ENCODE data around the gene PLA2G1B. TPM values are rescaled to one million over a fixed set of nuclear protein-coding genes. Genes with fewer than 3 reads are reported as not detected.

PLA2G1B gene
- polyA plus RNA-seq, 1 donor (not counting 4 experiments of a cell fraction or from before 2014, with no cell fraction given): not detected

GRCh38 chr12:120361506-120362208, 34.1 kb upstream of the PLA2G1B start:
- no peak overlapping the region for H3K9ac ChIP-seq (ENCODE audit: control insufficient read depth, extremely low read depth, insufficient read depth, low read length)
- H3K27ac ChIP-seq (ENCODE audit: control insufficient read depth, insufficient read depth, low read length): no peak overlapping the region
- H4K20me1 ChIP-seq (ENCODE audit: control insufficient read depth, extremely low read depth, insufficient read depth, low read length): no peaks in the 10 kb centered on the region
- no peaks in the 10 kb centered on the region for H3K9me1 ChIP-seq (ENCODE audit: control insufficient read depth, extremely low read depth, insufficient read depth, low read length)
- no peak for FAIRE-seq
- H3K27me3 ChIP-seq (ENCODE audit: control insufficient read depth, extremely low read depth, insufficient read depth, low read length): peaks cover 39% of the 10 kb centered on the region
- no peaks in the 10 kb centered on the region for H3K36me3 ChIP-seq (ENCODE audit: control insufficient read depth in 2 of 2, extremely low read depth in 1 of 2, insufficient read depth in 2 of 2, low read length in 2 of 2)
- TF ChIP-seq CTCF (optimal IDR thresholded peaks at IDR 0.05 in 1 of 3, IDR thresholded peaks at IDR 0.05 in 1 of 3, conservative IDR thresholded peaks at IDR 0.05 in 1 of 3; ENCODE audit: extremely low read depth in 1 of 3, insufficient read depth in 2 of 3, low read length in 3 of 3): no peak
- no peak for TF ChIP-seq EZH2 (IDR thresholded peaks at IDR 0.05; ENCODE audit: low read length)
- no peak for DNase-seq (ENCODE audit: low read depth, low spot score)
- H3K4me2 ChIP-seq (ENCODE audit: control insufficient read depth, extremely low read depth, insufficient read depth, low read depth, low read length): no peak overlapping the region
- no peak overlapping the region for H2AFZ ChIP-seq (ENCODE audit: control insufficient read depth, low read length)
- peaks cover 2% of the 10 kb centered on the region for H3K4me1 ChIP-seq (ENCODE audit: control insufficient read depth, extremely low read depth, insufficient read depth, low read length)
- H3K79me2 ChIP-seq (ENCODE audit: control insufficient read depth, insufficient read depth, low read length): no peaks in the 10 kb centered on the region
- H3K9me3 ChIP-seq (ENCODE audit: control insufficient read depth, low read depth, low read length): no peaks in the 10 kb centered on the region
- dilution Hi-C loops (cut with MboI; ENCODE audit: extremely low pct_ligation_motif_present, low sequenced_read_pairs): no loop called here
- H3K4me3 ChIP-seq (ENCODE audit: control insufficient read depth in 2 of 3, extremely low read depth in 1 of 3, insufficient read depth in 2 of 3, low read depth in 1 of 3, low read length in 3 of 3): no peak overlapping the region

- no peak for DNase-seq (ENCODE audit: low read depth, low spot score)
- TF ChIP-seq CTCF (optimal IDR thresholded peaks at IDR 0.05 in 1 of 3, IDR thresholded peaks at IDR 0.05 in 1 of 3, conservative IDR thresholded peaks at IDR 0.05 in 1 of 3; ENCODE audit: extremely low read depth in 1 of 3, insufficient read depth in 2 of 3, low read length in 3 of 3) (no peak), EZH2 (IDR thresholded peaks at IDR 0.05; ENCODE audit: low read length) (no peak)
- Histone ChIP-seq H4K20me1 (ENCODE audit: control insufficient read depth, extremely low read depth, insufficient read depth, low read length) (no peaks in the 10 kb centered on the region), H3K9ac (ENCODE audit: control insufficient read depth, extremely low read depth, insufficient read depth, low read length) (no peak overlapping the region), H3K79me2 (ENCODE audit: control insufficient read depth, insufficient read depth, low read length) (no peaks in the 10 kb centered on the region), H3K27me3 (ENCODE audit: control insufficient read depth, extremely low read depth, insufficient read depth, low read length) (peaks cover 32% of the 10 kb centered on the region), H3K4me2 (ENCODE audit: control insufficient read depth, extremely low read depth, insufficient read depth, low read depth, low read length) (no peak overlapping the region), H3K27ac (ENCODE audit: control insufficient read depth, insufficient read depth, low read length) (no peak overlapping the region), H2AFZ (ENCODE audit: control insufficient read depth, low read length) (no peak overlapping the region), H3K36me3 (ENCODE audit: control insufficient read depth in 2 of 2, extremely low read depth in 1 of 2, insufficient read depth in 2 of 2, low read length in 2 of 2) (no peaks in the 10 kb centered on the region), H3K4me3 (ENCODE audit: control insufficient read depth in 2 of 3, extremely low read depth in 1 of 3, insufficient read depth in 2 of 3, low read depth in 1 of 3, low read length in 3 of 3) (no peak overlapping the region), H3K9me3 (ENCODE audit: control insufficient read depth, low read depth, low read length) (no peaks in the 10 kb centered on the region), H3K9me1 (ENCODE audit: control insufficient read depth, extremely low read depth, insufficient read depth, low read length) (no peaks in the 10 kb centered on the region), H3K4me1 (ENCODE audit: control insufficient read depth, extremely low read depth, insufficient read depth, low read length) (peaks cover 3% of the 10 kb centered on the region)
- dilution Hi-C loops (cut with MboI; ENCODE audit: extremely low pct_ligation_motif_present, low sequenced_read_pairs): no loop called here
- no peak for FAIRE-seq
Measured at GRCh38 chr12:120359128-120359527, 31.5 kb upstream of the PLA2G1B start.
